ENCODE data around the gene NSUN5.
"Not testable (repeated sequence)": the region's sequence is repeated elsewhere in the genome, so short reads cannot be mapped to it uniquely, and the experiment has no call there.

Gene NSUN5

DNA sequence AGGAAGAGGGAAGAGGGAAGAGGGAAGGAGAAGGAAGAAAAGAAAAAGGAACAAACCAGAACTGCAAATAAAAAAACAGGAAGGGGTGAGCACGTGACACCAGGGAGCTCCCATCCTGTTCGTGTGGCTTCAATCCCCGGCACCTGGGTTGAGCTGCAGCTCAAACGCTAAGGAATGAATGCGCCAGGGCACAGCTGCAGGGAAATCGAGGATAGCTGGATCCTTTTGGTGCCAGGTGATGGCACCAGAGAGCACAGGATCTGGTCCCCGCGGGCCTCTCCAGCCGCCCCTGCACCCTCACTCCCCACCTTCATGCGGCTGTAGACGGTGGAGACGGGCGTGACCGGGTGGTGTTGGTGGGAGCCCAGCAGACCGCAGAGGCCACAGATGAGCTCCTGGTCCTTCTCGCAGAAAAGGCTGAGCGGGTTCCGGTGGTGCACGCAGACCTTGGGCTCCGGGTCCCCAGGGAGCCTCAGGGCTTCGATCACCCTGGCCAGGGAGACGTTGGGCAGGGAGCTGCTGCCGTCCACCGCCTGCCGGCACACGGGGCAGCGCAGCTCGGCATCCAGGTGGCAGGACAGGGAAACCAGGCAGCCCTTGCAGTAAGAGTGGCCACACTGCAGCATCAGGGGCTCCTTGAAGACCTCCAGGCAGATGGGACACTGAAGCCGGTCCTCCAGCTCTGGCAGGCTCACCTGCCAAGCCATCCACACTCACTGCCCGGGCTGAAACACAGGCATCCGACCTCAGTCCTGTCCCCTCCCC, 15.6 kb upstream of the NSUN5 start:
- peak; percentile 77 for DNase-seq

GRCh38 chr7:73323434-73324080, 14.9 kb upstream of the NSUN5 start:
- not testable (repeated sequence) for DNase-seq

DNA sequence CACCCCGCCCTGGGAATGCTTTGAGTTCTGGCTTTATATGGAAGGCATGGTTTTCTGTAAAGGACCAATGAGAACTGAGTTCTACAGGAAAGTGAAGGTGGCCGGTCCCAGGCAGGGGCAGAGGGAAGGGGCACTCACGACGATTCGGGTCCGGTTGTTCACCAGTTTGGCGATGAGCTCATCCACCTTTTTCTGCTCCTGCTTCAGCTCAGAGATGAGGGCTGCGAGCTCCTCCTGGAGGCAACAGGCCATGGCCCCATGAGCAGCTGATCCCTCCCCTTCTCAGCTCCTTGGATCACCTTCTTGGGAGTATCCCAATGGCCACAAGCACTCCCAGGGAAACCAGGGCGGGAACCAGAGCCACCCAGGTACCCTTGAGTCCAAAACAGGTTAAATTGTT, 11.4 kb upstream of the NSUN5 start:
- not testable (repeated sequence) for DNase-seq

DNA sequence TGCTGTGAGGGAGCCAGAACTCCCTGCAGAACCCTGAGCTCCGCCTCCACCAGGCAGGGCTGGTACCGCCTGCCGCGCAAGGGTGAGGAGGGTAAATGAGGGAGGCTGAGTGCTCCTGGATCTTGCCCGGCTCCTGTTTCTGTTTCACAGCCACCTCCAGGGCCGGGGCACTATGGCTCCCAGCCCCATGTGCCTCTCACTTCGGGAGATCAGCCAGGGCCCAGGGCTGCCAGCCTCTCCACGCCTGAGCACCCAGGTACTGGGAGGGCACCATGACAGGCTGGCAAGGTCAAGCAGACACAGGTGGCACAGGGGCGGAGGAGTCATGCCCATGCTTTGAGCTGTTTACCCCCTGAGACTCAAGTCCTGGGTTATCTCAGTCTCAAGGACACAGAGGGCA, 10.9 kb upstream of the NSUN5 start:
- DNase-seq: not testable (repeated sequence)

DNA sequence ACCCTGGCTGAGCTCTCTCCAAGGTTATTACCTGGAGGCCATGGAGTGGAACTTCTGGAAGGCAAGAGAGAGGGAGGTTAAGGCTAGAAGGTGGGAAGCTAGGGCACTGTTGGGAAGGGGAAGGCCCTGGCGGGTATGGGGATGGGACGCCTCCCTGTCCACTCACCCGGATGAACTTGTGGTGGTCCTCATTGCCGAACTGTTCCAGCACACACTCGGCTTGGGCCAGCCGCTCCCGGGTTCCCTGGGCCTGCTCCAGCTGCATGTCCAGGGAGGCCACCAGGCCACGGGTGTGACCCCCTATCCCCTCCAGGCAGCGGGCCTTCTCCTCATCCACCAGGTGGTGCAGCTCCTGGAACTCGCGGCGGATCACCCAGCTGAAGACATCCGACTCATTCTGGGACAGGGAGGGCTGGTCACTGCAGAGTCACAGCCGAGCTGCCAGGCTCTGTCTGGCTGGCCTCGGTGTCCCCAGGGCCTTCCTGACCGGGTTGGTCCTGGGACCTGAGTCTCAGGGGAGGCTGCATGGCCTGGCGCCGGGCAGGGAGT, 10.1 kb upstream of the NSUN5 start:
- not testable (repeated sequence) for DNase-seq

- no peak for DNase-seq
Measured at GRCh38 chr7:73316521-73316920, 7.9 kb upstream of the NSUN5 start.

DNA sequence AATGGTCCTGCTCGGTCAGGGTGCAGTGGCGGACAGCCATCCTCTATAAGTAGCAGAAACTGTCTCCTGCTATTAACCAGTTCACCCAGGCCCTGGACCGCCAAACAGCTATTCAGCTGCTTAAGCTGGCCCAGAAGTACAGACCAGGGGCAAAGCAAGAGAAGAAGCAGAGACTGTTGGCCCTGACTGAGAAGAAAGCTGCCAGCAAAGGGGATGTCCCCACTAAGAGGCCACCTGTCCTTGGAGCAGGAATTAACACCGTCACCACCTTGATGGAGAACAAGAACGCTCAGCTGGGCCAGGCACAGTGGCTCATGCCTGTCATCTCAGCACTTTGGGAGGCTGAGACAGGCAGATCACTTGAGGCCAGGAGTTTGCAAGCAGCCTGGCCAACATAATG, 5.6 kb upstream of the NSUN5 start:
- no peak for DNase-seq

DNA sequence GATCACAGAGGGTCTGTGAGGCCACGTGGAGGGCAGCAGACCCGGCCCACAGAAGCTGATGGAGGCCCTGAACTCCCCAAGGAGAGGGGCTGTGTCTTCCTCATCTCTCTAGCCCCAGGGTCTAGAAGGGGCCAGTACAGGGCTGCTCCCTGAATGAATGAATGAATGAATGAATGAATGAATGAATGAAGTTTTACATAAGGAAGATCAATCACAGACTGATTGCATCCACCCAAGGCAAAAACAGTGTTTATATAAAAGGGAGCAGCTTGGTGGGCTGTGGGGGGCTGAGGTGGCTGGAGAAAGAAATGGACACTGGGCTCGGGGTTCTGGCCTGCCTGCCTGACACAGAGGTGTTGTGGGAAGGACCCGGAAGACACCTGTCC, 4.9 kb upstream of the NSUN5 start:
- DNase-seq: no peak

GRCh38 chr7:73312831-73313520, 4.3 kb upstream of the NSUN5 start:
- no peak for DNase-seq

DNA sequence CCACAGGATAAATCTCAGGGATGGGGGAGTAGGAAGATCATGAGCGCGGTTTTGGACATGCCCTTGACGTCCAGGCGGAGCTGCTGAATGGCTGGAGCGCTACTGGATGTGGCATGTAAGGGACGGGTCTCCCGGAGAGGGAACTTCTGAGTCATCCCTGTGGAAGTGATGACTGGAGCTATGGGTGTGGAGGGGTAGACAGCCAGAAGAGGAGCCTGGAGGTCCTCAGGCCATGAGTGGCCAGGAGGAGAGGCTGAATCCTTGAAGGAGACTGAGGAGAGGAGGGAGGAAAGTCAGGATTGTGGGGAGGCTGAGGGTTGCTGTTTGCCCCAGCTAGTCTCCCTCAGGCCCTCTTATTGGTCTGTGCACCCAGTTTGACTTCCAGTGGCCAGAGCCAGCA, 2.8 kb upstream of the NSUN5 start:
- not testable (repeated sequence) for DNase-seq

- no peak for DNase-seq
Measured at GRCh38 chr7:73308074-73308664, 457 bp downstream of the NSUN5 start.

DNA sequence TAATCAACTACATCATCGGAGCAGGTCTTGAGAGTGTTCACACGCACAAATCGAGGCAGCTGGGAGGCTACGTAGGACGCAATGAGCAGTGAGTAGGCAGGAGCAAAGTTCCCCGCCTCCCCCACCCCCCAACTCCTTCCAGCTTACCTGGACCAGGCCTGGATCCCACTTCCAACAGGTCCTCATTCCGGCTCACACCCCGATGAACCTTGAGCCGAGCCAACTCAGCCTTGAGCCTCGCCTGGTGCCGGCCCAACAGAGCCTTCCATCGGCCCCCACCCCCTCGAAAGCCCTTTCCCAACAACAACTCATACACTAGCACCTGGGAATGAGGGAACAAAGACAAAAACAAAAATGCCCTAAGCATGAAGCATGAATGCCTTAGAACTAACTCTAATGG, 1.2 kb downstream of the NSUN5 start:
- DNase-seq: no peak

DNA sequence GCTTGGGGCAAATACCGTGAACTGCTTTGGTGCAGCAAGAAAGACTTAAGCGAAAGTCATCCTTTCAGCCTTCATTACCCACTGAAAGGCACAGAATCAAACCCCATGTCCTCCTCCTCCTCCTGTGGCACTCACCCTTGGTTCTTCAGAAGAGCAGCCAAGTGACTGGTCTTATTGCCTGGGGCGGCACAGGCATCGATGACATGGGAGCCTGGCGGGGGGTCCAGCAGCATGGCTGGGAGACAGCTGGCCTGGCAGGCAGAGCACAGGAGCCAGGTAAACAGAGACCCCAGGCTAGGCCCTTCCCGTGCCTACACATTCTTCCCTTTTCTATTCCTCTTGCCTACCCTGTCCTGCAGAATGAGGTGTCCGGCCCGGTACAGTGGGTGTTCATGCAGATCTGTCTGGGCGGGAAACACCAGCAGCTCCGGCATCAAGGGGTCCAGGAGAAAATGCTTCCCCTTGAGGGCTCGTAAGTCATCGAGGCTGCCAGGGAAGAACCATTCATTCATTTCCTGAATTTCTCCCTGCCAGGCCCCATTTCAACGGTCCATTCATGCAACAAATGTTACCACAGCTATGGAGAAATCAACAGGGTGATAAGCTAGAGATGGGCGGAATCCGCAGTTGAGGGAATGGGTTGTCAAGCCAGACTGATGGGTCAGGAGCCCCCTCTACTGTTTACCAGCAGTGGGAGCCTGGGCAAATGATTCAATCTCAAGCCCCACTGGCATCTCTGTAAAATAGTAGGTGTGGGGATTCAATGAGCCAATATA, 3.8 kb downstream of the NSUN5 start:
- DNase-seq: peak; percentile 61

DNA sequence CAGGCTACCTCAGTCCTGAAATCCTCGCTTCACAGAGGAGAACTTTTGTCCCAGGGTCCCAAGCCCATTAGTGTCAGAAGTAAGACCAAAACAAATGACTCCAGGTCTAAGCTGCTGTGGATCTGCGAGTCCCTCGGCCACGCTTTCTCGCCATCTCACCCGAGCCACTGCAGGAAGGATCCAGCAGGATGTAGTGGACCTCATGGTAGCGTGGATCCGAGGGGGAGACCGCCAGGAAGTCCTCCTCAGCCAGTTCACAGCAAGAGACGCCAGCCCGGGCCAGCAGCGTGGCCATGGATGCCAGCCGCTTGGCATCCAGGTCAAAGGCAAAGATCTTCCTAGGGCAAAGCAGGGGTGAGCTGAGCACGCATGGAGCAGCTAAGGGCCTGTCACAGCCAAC, 4.6 kb downstream of the NSUN5 start:
- DNase-seq: no peak

DNA sequence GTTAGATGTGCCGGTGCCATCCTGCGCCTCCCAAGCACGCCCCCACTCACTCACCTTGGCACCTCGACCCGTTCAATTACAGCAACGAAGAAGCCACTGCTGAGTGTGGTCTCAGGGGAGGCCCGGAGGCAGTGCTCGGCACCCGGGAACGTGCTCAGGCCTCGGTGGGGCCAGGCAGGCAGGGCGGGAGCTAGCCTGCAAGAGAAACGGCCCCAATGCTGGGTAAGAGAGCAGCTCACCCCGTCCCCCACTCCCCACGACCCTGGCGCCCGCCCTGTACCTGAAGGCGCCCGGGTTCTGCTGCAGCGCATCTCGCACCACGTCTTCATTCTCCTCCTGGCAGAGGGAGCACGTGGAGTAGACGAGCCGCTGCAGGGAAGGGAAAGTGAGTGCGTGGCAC, 5.1 kb downstream of the NSUN5 start:
- DNase-seq: no peak

DNA sequence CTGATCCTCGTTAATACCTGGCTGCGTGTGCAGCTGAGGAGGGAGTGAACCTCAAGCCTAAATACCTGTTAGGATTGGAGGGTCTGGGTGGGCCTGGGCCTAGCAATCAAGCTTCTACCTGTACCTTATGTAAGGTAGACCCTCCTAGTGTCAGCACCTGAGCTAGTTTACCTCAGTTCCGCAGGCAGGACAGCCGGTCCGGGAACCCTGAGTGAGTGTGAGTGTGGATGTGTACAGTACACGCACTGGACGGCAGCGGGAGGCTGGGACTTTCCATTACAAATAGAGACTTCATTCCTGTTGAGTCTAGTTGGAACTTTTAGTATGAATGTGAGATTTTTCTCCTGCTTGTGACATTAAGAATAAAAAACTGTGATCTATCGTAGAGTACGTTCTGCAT, 5.8 kb downstream of the NSUN5 start:
- not testable (repeated sequence) for DNase-seq

GRCh38 chr7:73301108-73301507, 7.5 kb downstream of the NSUN5 start:
- DNase-seq: not testable (repeated sequence)

DNA sequence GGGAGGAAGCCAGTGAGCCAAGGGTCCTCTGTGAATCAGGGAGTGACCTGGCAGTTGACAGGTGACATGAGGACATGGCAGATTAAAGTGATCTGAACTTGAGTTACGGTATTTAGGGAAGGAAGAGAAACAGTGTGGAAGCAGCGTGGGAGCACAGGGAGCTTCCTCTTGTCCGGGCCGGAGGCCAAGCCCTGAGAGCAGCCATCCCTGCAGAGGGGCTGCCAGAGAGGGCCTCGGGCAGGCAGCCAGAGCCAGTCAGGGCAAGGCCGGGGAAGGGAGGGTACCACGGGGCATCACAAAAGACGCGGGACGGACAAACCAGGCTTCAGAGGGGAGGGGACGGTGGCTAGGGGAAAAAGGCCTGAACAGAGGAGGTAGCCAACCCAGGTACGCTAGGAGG, 8.8 kb downstream of the NSUN5 start:
- not testable (repeated sequence) for DNase-seq

DNA sequence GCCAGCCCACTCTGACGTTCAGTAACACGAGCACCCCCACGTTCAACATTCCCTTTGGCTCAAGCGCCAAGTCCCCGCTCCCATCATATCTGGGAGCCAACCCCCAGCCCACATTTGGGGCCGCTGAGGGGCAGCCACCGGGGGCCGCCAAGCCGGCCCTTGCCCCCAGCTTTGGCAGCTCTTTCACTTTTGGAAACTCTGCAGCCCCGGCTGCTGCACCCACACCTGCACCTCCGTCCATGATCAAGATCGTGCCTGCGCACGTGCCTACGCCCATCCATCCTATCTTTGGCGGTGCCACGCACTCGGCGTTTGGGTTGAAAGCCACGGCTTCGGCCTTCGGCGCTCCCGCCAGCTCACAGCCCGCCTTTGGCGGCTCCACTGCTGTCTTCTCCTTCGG, 10.9 kb downstream of the NSUN5 start:
- not testable (repeated sequence) for DNase-seq

DNA sequence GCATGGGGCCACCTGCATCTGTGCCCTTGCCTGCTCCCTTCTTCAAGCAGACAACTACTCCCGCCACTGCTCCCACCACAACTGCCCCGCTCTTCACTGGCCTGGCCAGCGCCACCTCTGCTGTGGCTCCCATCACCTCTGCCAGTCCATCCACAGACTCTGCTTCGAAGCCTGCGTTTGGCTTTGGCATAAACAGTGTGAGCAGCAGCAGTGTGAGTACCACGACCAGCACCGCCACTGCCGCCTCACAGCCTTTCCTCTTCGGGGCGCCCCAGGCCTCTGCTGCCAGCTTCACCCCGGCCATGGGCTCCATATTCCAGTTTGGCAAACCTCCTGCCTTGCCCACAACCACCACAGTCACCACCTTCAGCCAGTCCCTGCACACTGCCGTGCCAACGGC, 11.4 kb downstream of the NSUN5 start:
- not testable (repeated sequence) for DNase-seq

- not testable (repeated sequence) for DNase-seq
Measured at GRCh38 chr7:73277210-73277609, 31.4 kb downstream of the NSUN5 start.

- DNase-seq: not testable (repeated sequence)
Measured at GRCh38 chr7:73267813-73268212, 40.8 kb downstream of the NSUN5 start.
